Keratinocyte (primary cell): ENCODE data around the gene NAA25. TPM values are rescaled to one million over a fixed set of nuclear protein-coding genes. Genes with fewer than 3 reads are reported as not detected.

ENCODE experiments used
- DNase-seq: peaks from one replicate; pipeline ENCODE4 v3.0.0-alpha.2; 2011; ENCODE audit warnings: low read depth, missing footprints, low spot score
- FAIRE-seq: peaks from 2 replicates; lab custom pipeline; 2011; peaks lifted over from hg19 to GRCh38; lab: Jason Lieb, UNC
- H2AFZ ChIP-seq: 2 replicates; pipeline ENCODE4 v1.6.0; 2012; ENCODE audit warnings: low read length, control low read depth, inconsistent platforms; ENCODE audit not compliant: control insufficient read depth
- H3K27ac ChIP-seq: 2 replicates; pipeline ENCODE4 v1.5.1; 2011; ENCODE audit warnings: low read length; ENCODE audit not compliant: control insufficient read depth, insufficient read depth
- H3K27me3 ChIP-seq: 3 replicates; pipeline ENCODE4 v1.6.0; 2011; ENCODE audit warnings: low read length; ENCODE audit not compliant: control insufficient read depth, insufficient read depth; ENCODE audit errors: extremely low read depth
- H3K36me3 ChIP-seq, 2 experiments: 2 replicates in 1 of 2; 3 replicates in 1 of 2; pipeline ENCODE4 v1.5.1; 2011; ENCODE audit warnings: low read length in 2 of 2, mild to moderate bottlenecking in 1 of 2; ENCODE audit not compliant: control insufficient read depth in 2 of 2, insufficient read depth in 2 of 2; ENCODE audit errors: extremely low read depth in 1 of 2
- H3K4me1 ChIP-seq: 3 replicates; pipeline ENCODE4 v1.5.1; 2011; ENCODE audit warnings: low read length; ENCODE audit not compliant: control insufficient read depth, insufficient read depth; ENCODE audit errors: extremely low read depth
- H3K4me2 ChIP-seq: 3 replicates; pipeline ENCODE4 v1.6.0; 2011; ENCODE audit warnings: low read depth, low read length; ENCODE audit not compliant: control insufficient read depth, insufficient read depth; ENCODE audit errors: extremely low read depth
- H3K4me3 ChIP-seq, 3 experiments: fragments of 200-600 bp in 1 of 3; sonication (generic) in 1 of 3; 2 replicates in 2 of 3; 3 replicates in 1 of 3; pipeline ENCODE4 v1.5.1; 2011 to 2016; ENCODE audit warnings: low read length in 3 of 3, mild to moderate bottlenecking in 3 of 3, control low read depth in 2 of 3, inconsistent platforms in 1 of 3, low read depth in 1 of 3, mixed read lengths in 1 of 3, mixed run types in 1 of 3, moderate library complexity in 1 of 3; ENCODE audit not compliant: control insufficient read depth in 2 of 3, insufficient read depth in 2 of 3; ENCODE audit errors: extremely low read depth in 1 of 3
- H3K79me2 ChIP-seq: 2 replicates; pipeline ENCODE4 v1.6.0; 2012; ENCODE audit warnings: low read length; ENCODE audit not compliant: control insufficient read depth, insufficient read depth
- H3K9ac ChIP-seq: 3 replicates; pipeline ENCODE4 v1.6.0; 2011; ENCODE audit warnings: low read length; ENCODE audit not compliant: control insufficient read depth, insufficient read depth; ENCODE audit errors: extremely low read depth
- H3K9me1 ChIP-seq: 3 replicates; pipeline ENCODE4 v1.6.0; 2011; ENCODE audit warnings: low read length; ENCODE audit not compliant: control insufficient read depth, insufficient read depth; ENCODE audit errors: extremely low read depth
- H3K9me3 ChIP-seq: 2 replicates; pipeline ENCODE4 v1.5.1; 2012; ENCODE audit warnings: low read depth, low read length; ENCODE audit not compliant: control insufficient read depth
- H4K20me1 ChIP-seq: 3 replicates; pipeline ENCODE4 v1.6.0; 2011; ENCODE audit warnings: low read length; ENCODE audit not compliant: control insufficient read depth, insufficient read depth; ENCODE audit errors: extremely low read depth
- CTCF ChIP-seq, 3 experiments: IDR thresholded peaks in 1 of 3; conservative IDR thresholded peaks in 1 of 3; optimal IDR thresholded peaks in 1 of 3; 2 replicates in 2 of 3; 3 replicates in 1 of 3; pipeline versions ENCODE3 to v1.5.1; 2011; ENCODE audit warnings: low read length in 3 of 3, mild to moderate bottlenecking in 3 of 3, moderate library complexity in 2 of 3, control low read depth in 1 of 3, inconsistent platforms in 1 of 3; ENCODE audit not compliant: insufficient read depth in 2 of 3; ENCODE audit errors: extremely low read depth in 1 of 3
- EZH2 ChIP-seq: IDR thresholded peaks from one replicate; pipeline ENCODE4 v1.6.1; 2012; ENCODE audit warnings: inconsistent platforms, mild to moderate bottlenecking, low read length, moderate library complexity
- dilution Hi-C: fragments of 300-500 bp; cut with MboI; formaldehyde crosslinking; loops from one replicate; pipeline ENCODE4 v1.7.0; 2020; ENCODE audit warnings: low sequenced_read_pairs; ENCODE audit not compliant: extremely low pct_ligation_motif_present
- polyA plus RNA-seq, 5 experiments: library from polyadenylated mRNA; depleted of rRNA in 3 of 5; stranded (reverse) in 3 of 5; stranded (forward) in 1 of 5; unstranded in 1 of 5; fragments of >200 nt; gene quantifications; 1 replicate in 1 of 5; 2 replicates in 3 of 5; 3 replicates in 1 of 5; pipeline versions ENCODE4 v1.2.1 to v1.2.3, GENCODE V29; 2011 to 2012; ENCODE audit warnings: missing spikeins in 2 of 5, low read depth in 1 of 5, low replicate concordance in 1 of 5

Gene NAA25
- polyA plus RNA-seq, 1 donor (not counting 4 experiments of a cell fraction or from before 2014, with no cell fraction given): 26.1 TPM

GRCh38 chr12:111984820-111985219 is 123.8 kb downstream of the NAA25 start:
- Histone ChIP-seq H3K9me3 (no peaks in the 10 kb centered on the region), H3K27ac (no peak overlapping the region), H4K20me1 (no peaks in the 10 kb centered on the region), H3K9ac (no peak overlapping the region), H3K79me2 (no peaks in the 10 kb centered on the region), H3K27me3 (no peaks in the 10 kb centered on the region), H3K4me1 (no peaks in the 10 kb centered on the region), H3K36me3 (no peaks in the 10 kb centered on the region), H3K4me2 (no peak overlapping the region), H3K9me1 (no peaks in the 10 kb centered on the region), H3K4me3 (no peak overlapping the region), H2AFZ (no peak overlapping the region)
- TF ChIP-seq CTCF (optimal IDR thresholded peaks at IDR 0.05 in 1 of 3, IDR thresholded peaks at IDR 0.05 in 1 of 3, conservative IDR thresholded peaks at IDR 0.05 in 1 of 3; ENCODE audit: extremely low read depth in 1 of 3, insufficient read depth in 2 of 3, low read length in 3 of 3): no peak
- no peak for TF ChIP-seq EZH2
- DNase-seq: no peak
- dilution Hi-C loops: no loop called here
- no peak for FAIRE-seq

GRCh38 chr12:111981987-111982386 is 126.6 kb downstream of the NAA25 start:
- Histone ChIP-seq H3K4me1 (no peaks in the 10 kb centered on the region), H3K9me3 (no peaks in the 10 kb centered on the region), H3K27ac (no peak overlapping the region), H3K9ac (no peak overlapping the region), H2AFZ (no peak overlapping the region), H3K9me1 (no peaks in the 10 kb centered on the region), H3K36me3 (no peaks in the 10 kb centered on the region), H3K4me2 (no peak overlapping the region), H3K27me3 (no peaks in the 10 kb centered on the region), H4K20me1 (no peaks in the 10 kb centered on the region), H3K4me3 (no peak overlapping the region), H3K79me2 (no peaks in the 10 kb centered on the region)
- FAIRE-seq (no peak), DNase-seq (no peak)
- dilution Hi-C loops: no loop called here
- no peak for TF ChIP-seq EZH2
- no peak for TF ChIP-seq CTCF (optimal IDR thresholded peaks at IDR 0.05 in 1 of 3, IDR thresholded peaks at IDR 0.05 in 1 of 3, conservative IDR thresholded peaks at IDR 0.05 in 1 of 3; ENCODE audit: extremely low read depth in 1 of 3, insufficient read depth in 2 of 3, low read length in 3 of 3)
